SK-N-SH treated with all-trans-retinoic acid at 6 μM for 48 hours (cell line): Measurements from ENCODE around the gene EXOC8.

ENCODE experiments used
- ESRRG ChIP-seq: fragments of 250-450 bp; sonication (Bioruptor Pico); IDR thresholded peaks from 2 replicates; pipeline ENCODE4 v1.6.1; 2021; ENCODE audit warnings: mild to moderate bottlenecking
- GLIS3 ChIP-seq: fragments of 250-450 bp; sonication (Bioruptor Pico); IDR thresholded peaks from 2 replicates; pipeline ENCODE4 v1.5.0; 2020; ENCODE audit warnings: mild to moderate bottlenecking, moderate library complexity
- SNAI2 ChIP-seq: fragments of 250-450 bp; sonication (Bioruptor Pico); IDR thresholded peaks from 2 replicates; pipeline ENCODE4 v1.5.0; 2020; ENCODE audit warnings: mild to moderate bottlenecking, moderate library complexity
- ZFP3 ChIP-seq: fragments of 250-450 bp; sonication (Bioruptor Pico); IDR thresholded peaks from 2 replicates; pipeline ENCODE4 v1.5.0; 2020; ENCODE audit warnings: mild to moderate bottlenecking, moderate library complexity
- ZNF565 ChIP-seq: fragments of 450-650 bp; formaldehyde crosslinking; conservative IDR thresholded peaks from 2 replicates; pipeline ENCODE4 v1.5.0; 2020; ENCODE audit warnings: low read depth, mild to moderate bottlenecking, moderate library complexity
- ZNF70 ChIP-seq: fragments of 450-650 bp; formaldehyde crosslinking; IDR thresholded peaks from 2 replicates; pipeline ENCODE4 v1.5.0; 2020; ENCODE audit warnings: mild to moderate bottlenecking, moderate library complexity
- ZNF8 ChIP-seq: fragments of 450-650 bp; formaldehyde crosslinking; IDR thresholded peaks from 2 replicates; pipeline ENCODE4 v1.5.0; 2020; ENCODE audit warnings: mild to moderate bottlenecking, moderate library complexity
- TF ChIP-seq, protein P1 (sequence below): fragments of 250-450 bp; sonication (Bioruptor Pico); IDR thresholded peaks from 2 replicates; pipeline ENCODE4 v1.8.0; 2021; ENCODE audit warnings: low read depth, mild to moderate bottlenecking, moderate library complexity, borderline replicate concordance
- TF ChIP-seq, protein P2 (sequence below): fragments of 250-450 bp; sonication (Bioruptor Pico); IDR thresholded peaks from 2 replicates; pipeline ENCODE4 v1.8.0; 2020; ENCODE audit warnings: mild to moderate bottlenecking, moderate library complexity, borderline replicate concordance

DNA sequence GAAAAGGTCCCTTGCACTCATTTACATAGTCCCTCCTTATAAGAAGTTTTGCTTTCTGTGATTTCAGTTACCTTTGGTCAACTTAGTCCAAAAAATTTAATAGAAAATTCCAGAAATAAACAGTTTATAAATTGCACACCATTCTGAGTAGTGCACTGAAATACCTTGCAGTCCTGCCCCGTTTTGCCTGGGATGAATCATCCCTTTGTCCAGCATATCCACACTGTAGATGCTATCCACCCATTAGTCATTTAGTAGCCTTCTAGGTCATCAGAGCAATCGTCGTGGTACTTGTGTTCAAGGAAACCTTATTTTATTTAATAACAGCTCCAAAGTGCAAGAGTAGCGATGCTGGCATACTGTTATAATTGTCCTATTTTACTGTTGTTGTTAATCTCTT, 38.4 kb upstream of the EXOC8 start:
- TF ChIP-seq ZFP3 (CRISPR knock-in tag) (no peak), ZNF565 (CRISPR knock-in tag) (no peak), ZNF8 (CRISPR knock-in tag) (no peak), ESRRG (no peak), GLIS3 (CRISPR knock-in tag) (no peak), ZNF70 (CRISPR knock-in tag) (no peak), SNAI2 (CRISPR knock-in tag) (no peak)
- TF ChIP-seq, protein P1, sequence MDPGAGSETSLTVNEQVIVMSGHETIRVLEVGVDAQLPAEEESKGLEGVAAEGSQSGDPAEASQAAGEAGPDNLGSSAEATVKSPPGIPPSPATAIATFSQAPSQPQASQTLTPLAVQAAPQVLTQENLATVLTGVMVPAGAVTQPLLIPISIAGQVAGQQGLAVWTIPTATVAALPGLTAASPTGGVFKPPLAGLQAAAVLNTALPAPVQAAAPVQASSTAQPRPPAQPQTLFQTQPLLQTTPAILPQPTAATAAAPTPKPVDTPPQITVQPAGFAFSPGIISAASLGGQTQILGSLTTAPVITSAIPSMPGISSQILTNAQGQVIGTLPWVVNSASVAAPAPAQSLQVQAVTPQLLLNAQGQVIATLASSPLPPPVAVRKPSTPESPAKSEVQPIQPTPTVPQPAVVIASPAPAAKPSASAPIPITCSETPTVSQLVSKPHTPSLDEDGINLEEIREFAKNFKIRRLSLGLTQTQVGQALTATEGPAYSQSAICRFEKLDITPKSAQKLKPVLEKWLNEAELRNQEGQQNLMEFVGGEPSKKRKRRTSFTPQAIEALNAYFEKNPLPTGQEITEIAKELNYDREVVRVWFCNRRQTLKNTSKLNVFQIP: no peak
- TF ChIP-seq, protein P2, sequence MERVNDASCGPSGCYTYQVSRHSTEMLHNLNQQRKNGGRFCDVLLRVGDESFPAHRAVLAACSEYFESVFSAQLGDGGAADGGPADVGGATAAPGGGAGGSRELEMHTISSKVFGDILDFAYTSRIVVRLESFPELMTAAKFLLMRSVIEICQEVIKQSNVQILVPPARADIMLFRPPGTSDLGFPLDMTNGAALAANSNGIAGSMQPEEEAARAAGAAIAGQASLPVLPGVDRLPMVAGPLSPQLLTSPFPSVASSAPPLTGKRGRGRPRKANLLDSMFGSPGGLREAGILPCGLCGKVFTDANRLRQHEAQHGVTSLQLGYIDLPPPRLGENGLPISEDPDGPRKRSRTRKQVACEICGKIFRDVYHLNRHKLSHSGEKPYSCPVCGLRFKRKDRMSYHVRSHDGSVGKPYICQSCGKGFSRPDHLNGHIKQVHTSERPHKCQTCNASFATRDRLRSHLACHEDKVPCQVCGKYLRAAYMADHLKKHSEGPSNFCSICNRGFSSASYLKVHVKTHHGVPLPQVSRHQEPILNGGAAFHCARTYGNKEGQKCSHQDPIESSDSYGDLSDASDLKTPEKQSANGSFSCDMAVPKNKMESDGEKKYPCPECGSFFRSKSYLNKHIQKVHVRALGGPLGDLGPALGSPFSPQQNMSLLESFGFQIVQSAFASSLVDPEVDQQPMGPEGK (CRISPR knock-in tag): no peak
